GM23338 (cell line): Measurements from ENCODE around the gene SLC26A11. TPM values are rescaled to one million over a fixed set of nuclear protein-coding genes. Genes with fewer than 3 reads are reported as not detected.

Experiments used
- ATAC-seq: fragments of 200-7000 bp; cut with Tn5 transposase; 3 replicates; pipeline ENCODE4 v1.9.1; 2020
- DNase-seq: peaks from one replicate; pipeline ENCODE4 v3.0.0-alpha.2; 2015; ENCODE audit warnings: low spot score
- H2AFZ ChIP-seq: fragments of 200-600 bp; sonication (generic); 2 replicates; pipeline ENCODE4 v1.8.0; 2016; ENCODE audit warnings: antibody characterized with exemption, mild to moderate bottlenecking, moderate library complexity
- H3F3A ChIP-seq: fragments of 200-600 bp; sonication (generic); replicated peaks from 2 replicates; pipeline ENCODE4 v1.8.0; 2017; ENCODE audit warnings: antibody characterized with exemption, mixed run types, low read depth
- H3K27ac ChIP-seq: fragments of 200-600 bp; sonication (generic); 2 replicates; pipeline ENCODE4 v1.6.1; 2016; ENCODE audit warnings: low read depth
- H3K27me3 ChIP-seq: fragments of 200-600 bp; sonication (generic); 2 replicates; pipeline ENCODE4 v1.8.0; 2016; ENCODE audit warnings: mild to moderate bottlenecking, mixed run types, moderate library complexity; ENCODE audit not compliant: insufficient read depth
- H3K36me3 ChIP-seq: fragments of 200-600 bp; sonication (generic); 2 replicates; pipeline ENCODE4 v1.8.0; 2016; ENCODE audit warnings: mild to moderate bottlenecking; ENCODE audit not compliant: insufficient read depth
- H3K4me1 ChIP-seq: fragments of 200-600 bp; sonication (generic); 2 replicates; pipeline ENCODE4 v1.8.0; 2016; ENCODE audit warnings: mild to moderate bottlenecking, moderate library complexity; ENCODE audit not compliant: insufficient read depth
- H3K4me2 ChIP-seq: fragments of 200-600 bp; sonication (generic); 2 replicates; pipeline ENCODE4 v1.7.1; 2017; ENCODE audit warnings: mixed run types
- H3K4me3 ChIP-seq: fragments of 200-600 bp; sonication (generic); 2 replicates; pipeline ENCODE4 v1.6.1; 2016; ENCODE audit warnings: mixed run types
- H3K79me2 ChIP-seq: fragments of 200-600 bp; sonication (generic); replicated peaks from 2 replicates; pipeline ENCODE4 v1.8.0; 2017; ENCODE audit warnings: mild to moderate bottlenecking; ENCODE audit not compliant: insufficient read depth
- H3K9me2 ChIP-seq: fragments of 200-600 bp; sonication (generic); 2 replicates; pipeline ENCODE4 v1.8.0; 2017; ENCODE audit not compliant: insufficient read depth
- H4K20me1 ChIP-seq: fragments of 200-600 bp; sonication (generic); replicated peaks from 2 replicates; pipeline ENCODE4 v1.8.0; 2017; ENCODE audit warnings: mild to moderate bottlenecking; ENCODE audit not compliant: insufficient read depth
- H3K27ac Mint-ChIP-seq: 2 replicates; pipeline ENCODE4 v1.8.0; 2020; ENCODE audit warnings: inconsistent platforms, mild to moderate bottlenecking, moderate library complexity, mixed read lengths
- H3K27me3 Mint-ChIP-seq: 3 replicates; pipeline ENCODE4 v1.8.0; 2022; ENCODE audit warnings: low read depth, mild to moderate bottlenecking, moderate library complexity, mixed read lengths, inconsistent platforms; ENCODE audit not compliant: insufficient read depth, poor library complexity
- H3K36me3 Mint-ChIP-seq: 3 replicates; pipeline ENCODE4 v1.8.0; 2021; ENCODE audit warnings: low read depth, mild to moderate bottlenecking, inconsistent platforms, moderate library complexity, mixed read lengths
- H3K4me1 Mint-ChIP-seq: 3 replicates; pipeline ENCODE4 v1.8.0; 2020; ENCODE audit warnings: mild to moderate bottlenecking, inconsistent platforms, mixed read lengths
- H3K4me3 Mint-ChIP-seq: 3 replicates; pipeline ENCODE4 v1.8.0; 2021; ENCODE audit warnings: moderate library complexity, mild to moderate bottlenecking, inconsistent platforms, mixed read lengths
- H3K9me3 Mint-ChIP-seq: 3 replicates; pipeline ENCODE4 v1.8.0; 2020; ENCODE audit warnings: moderate library complexity, mild to moderate bottlenecking, inconsistent platforms, mixed read lengths
- CREB1 ChIP-seq: fragments of 250-450 bp; sonication (Bioruptor Pico); IDR thresholded peaks from 2 replicates; pipeline ENCODE4 v1.5.0; 2020; ENCODE audit warnings: low read depth, mild to moderate bottlenecking, moderate library complexity
- ETS1 ChIP-seq: IDR thresholded peaks from 2 replicates; pipeline ENCODE4 v1.6.1; 2016; ENCODE audit warnings: antibody characterized with exemption
- JUNB ChIP-seq: IDR thresholded peaks from one replicate; pipeline ENCODE4 v1.6.1; 2016; ENCODE audit warnings: antibody characterized with exemption; ENCODE audit not compliant: unreplicated experiment
- POLR2AphosphoS5 ChIP-seq: IDR thresholded peaks from 2 replicates; pipeline ENCODE4 v1.6.1; 2016; ENCODE audit warnings: antibody characterized with exemption, low read depth
- STAT1 ChIP-seq: IDR thresholded peaks from one replicate; pipeline ENCODE4 v1.6.1; 2016; ENCODE audit warnings: antibody characterized with exemption; ENCODE audit not compliant: unreplicated experiment
- ZNF114 ChIP-seq: fragments of 250-450 bp; sonication (Bioruptor Pico); IDR thresholded peaks from 2 replicates; pipeline ENCODE4 v1.5.0; 2020; ENCODE audit warnings: mild to moderate bottlenecking, moderate library complexity
- ZNF331 ChIP-seq: fragments of 250-450 bp; sonication (Bioruptor Pico); IDR thresholded peaks from 2 replicates; pipeline ENCODE4 v1.5.0; 2020; ENCODE audit warnings: low read depth, mild to moderate bottlenecking, moderate library complexity
- polyA plus RNA-seq: library from polyadenylated mRNA; unstranded; fragments of >200 nt; fragmentation: Nextera tagmentation; extraction: Ambion mirVana; gene quantifications from 2 replicates; pipeline ENCODE4 v1.2.1, GENCODE V29; 2016
- total RNA-seq: library from RNA; depleted of rRNA; stranded (reverse); fragments of >200 nt; shearing (Covaris generic); gene quantifications from 2 replicates; pipeline ENCODE4 v1.2.3, GENCODE V29; 2014
- TF ChIP-seq, protein P1 (sequence below), 2 experiments: fragments of 200-600 bp in 1 of 2; sonication (generic) in 1 of 2; conservative IDR thresholded peaks; 2 replicates each; pipeline versions ENCODE4 v1.5.1 to v1.6.1; 2016 to 2017; ENCODE audit warnings: antibody characterized with exemption in 2 of 2, low read depth in 2 of 2, mild to moderate bottlenecking in 2 of 2, moderate library complexity in 1 of 2
- TF ChIP-seq, protein P2 (sequence below): IDR thresholded peaks from one replicate; pipeline ENCODE4 v1.6.1; 2018; ENCODE audit warnings: antibody characterized with exemption; ENCODE audit not compliant: unreplicated experiment

The SLC26A11 gene
- total and polyA plus RNA-seq, 2 experiments from 2014 or later = 10.9 to 23.0 TPM

- TF ChIP-seq, protein P1, sequence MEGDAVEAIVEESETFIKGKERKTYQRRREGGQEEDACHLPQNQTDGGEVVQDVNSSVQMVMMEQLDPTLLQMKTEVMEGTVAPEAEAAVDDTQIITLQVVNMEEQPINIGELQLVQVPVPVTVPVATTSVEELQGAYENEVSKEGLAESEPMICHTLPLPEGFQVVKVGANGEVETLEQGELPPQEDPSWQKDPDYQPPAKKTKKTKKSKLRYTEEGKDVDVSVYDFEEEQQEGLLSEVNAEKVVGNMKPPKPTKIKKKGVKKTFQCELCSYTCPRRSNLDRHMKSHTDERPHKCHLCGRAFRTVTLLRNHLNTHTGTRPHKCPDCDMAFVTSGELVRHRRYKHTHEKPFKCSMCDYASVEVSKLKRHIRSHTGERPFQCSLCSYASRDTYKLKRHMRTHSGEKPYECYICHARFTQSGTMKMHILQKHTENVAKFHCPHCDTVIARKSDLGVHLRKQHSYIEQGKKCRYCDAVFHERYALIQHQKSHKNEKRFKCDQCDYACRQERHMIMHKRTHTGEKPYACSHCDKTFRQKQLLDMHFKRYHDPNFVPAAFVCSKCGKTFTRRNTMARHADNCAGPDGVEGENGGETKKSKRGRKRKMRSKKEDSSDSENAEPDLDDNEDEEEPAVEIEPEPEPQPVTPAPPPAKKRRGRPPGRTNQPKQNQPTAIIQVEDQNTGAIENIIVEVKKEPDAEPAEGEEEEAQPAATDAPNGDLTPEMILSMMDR (conservative IDR thresholded peaks at IDR 0.05; ENCODE audit: low read depth in 2 of 2) = no peak
- no peak for TF ChIP-seq CREB1 (CRISPR knock-in tag)
- TF ChIP-seq ZNF114 (CRISPR knock-in tag) = no peak
- no peak for TF ChIP-seq ETS1
- TF ChIP-seq STAT1 = no peak
- TF ChIP-seq POLR2AphosphoS5 = no peak
- TF ChIP-seq, protein P2, sequence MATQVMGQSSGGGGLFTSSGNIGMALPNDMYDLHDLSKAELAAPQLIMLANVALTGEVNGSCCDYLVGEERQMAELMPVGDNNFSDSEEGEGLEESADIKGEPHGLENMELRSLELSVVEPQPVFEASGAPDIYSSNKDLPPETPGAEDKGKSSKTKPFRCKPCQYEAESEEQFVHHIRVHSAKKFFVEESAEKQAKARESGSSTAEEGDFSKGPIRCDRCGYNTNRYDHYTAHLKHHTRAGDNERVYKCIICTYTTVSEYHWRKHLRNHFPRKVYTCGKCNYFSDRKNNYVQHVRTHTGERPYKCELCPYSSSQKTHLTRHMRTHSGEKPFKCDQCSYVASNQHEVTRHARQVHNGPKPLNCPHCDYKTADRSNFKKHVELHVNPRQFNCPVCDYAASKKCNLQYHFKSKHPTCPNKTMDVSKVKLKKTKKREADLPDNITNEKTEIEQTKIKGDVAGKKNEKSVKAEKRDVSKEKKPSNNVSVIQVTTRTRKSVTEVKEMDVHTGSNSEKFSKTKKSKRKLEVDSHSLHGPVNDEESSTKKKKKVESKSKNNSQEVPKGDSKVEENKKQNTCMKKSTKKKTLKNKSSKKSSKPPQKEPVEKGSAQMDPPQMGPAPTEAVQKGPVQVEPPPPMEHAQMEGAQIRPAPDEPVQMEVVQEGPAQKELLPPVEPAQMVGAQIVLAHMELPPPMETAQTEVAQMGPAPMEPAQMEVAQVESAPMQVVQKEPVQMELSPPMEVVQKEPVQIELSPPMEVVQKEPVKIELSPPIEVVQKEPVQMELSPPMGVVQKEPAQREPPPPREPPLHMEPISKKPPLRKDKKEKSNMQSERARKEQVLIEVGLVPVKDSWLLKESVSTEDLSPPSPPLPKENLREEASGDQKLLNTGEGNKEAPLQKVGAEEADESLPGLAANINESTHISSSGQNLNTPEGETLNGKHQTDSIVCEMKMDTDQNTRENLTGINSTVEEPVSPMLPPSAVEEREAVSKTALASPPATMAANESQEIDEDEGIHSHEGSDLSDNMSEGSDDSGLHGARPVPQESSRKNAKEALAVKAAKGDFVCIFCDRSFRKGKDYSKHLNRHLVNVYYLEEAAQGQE = no peak
These were observed 7.7 kb upstream of the SLC26A11 start (continued) for GRCh38 chr17:80212511-80212910.

DNA sequence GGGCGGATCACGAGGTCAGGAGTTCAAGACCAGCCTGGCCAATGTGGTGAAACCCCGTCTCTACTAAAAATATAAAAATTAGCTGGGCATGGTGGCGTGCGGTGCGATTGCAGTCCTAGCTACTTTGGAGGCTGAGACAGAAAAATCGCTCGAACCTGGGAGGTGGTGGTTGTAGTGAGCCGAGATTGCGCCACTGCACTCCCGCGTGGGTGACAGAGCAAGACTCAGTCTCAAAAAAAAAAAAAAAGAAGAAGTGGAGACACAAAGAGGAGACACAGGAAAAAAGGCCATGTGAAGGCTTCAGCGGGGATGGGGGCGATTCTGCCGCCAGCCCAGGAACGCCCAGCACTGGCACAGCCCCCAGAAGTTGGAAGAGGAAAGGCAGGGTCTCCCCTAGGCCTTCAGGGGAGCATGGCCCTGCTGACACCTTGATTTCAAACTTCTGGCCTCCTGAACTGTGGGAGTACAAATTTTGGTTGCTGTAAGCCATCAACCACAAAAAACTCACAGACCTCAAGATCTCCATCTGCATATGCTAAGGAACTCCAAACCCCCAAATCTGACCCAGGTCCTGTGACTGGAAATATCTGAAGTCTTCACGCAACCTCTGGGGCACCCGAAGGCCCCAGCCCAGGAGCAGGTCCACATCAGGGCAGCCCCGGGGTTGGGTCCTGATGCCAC is 7.1 kb upstream of the SLC26A11 start:
- no peak for ATAC-seq
- Mint-ChIP-seq H3K4me1 (no peaks in the 10 kb centered on the region), H3K27me3 (peaks cover 9% of the 10 kb centered on the region), H3K4me3 (no peak overlapping the region; the same call in 2 of the 3 replicates), H3K9me3 (no peaks in the 10 kb centered on the region), H3K27ac (no peak overlapping the region; the same call in 1 of the 2 replicates), H3K36me3 (peaks cover 26% of the 10 kb centered on the region)
- H3K27ac ChIP-seq = no peak overlapping the region
- H2AFZ ChIP-seq = no peak overlapping the region
- H3F3A ChIP-seq = no peaks in the 10 kb centered on the region
- no peaks in the 10 kb centered on the region for H3K79me2 ChIP-seq
- no peaks in the 10 kb centered on the region for H4K20me1 ChIP-seq
- H3K4me3 ChIP-seq = no peak overlapping the region
- no peaks in the 10 kb centered on the region for H3K4me1 ChIP-seq
- no peaks in the 10 kb centered on the region for H3K9me2 ChIP-seq
- no peak overlapping the region for H3K4me2 ChIP-seq
- DNase-seq = no peak
- no peaks in the 10 kb centered on the region for H3K27me3 ChIP-seq
- H3K36me3 ChIP-seq = no peaks in the 10 kb centered on the region; the same call in 1 of the 2 replicates
- TF ChIP-seq, protein P1 (conservative IDR thresholded peaks at IDR 0.05; ENCODE audit: low read depth in 2 of 2) = no peak
- TF ChIP-seq STAT1 = no peak
- no peak for TF ChIP-seq ETS1
- TF ChIP-seq ZNF331 (CRISPR knock-in tag) = no peak
- TF ChIP-seq ZNF114 (CRISPR knock-in tag) = no peak
- no peak for TF ChIP-seq JUNB
